ENCODE results near the gene C5orf63.
"Not testable (repeated sequence)": the region's sequence is repeated elsewhere in the genome, so short reads cannot be mapped to it uniquely, and the experiment has no call there.

C5orf63 gene

GRCh38 chr5:127006744-127007143 lies 66.6 kb downstream of the C5orf63 start:
- H3K4me3 ChIP-seq (ENCODE audit: low read length), result no peak overlapping the region
- no peaks in the 10 kb centered on the region for H3K9me3 ChIP-seq (ENCODE audit: insufficient read depth, low read depth, low read length)

GRCh38 chr5:127005282-127005681 lies 68.0 kb downstream of the C5orf63 start:
- WGBS, result 88% methylated on average over 3 of the region's 3 CpGs
- H3K9me3 ChIP-seq (ENCODE audit: insufficient read depth, low read depth, low read length); H3K36me3 ChIP-seq (ENCODE audit: insufficient read depth, low read length); H3K9ac ChIP-seq (ENCODE audit: low read depth, low read length); H3K27ac ChIP-seq (ENCODE audit: low read depth, low read length); H3K4me1 ChIP-seq (ENCODE audit: insufficient read depth, low read length); H3K27me3 ChIP-seq (ENCODE audit: insufficient read depth, low read length); H3K4me3 ChIP-seq (ENCODE audit: low read length): not testable (repeated sequence)

More at GRCh38 chr5:127006744-127007143, 66.6 kb downstream of the C5orf63 start:
- Histone ChIP-seq H3K36me3 (ENCODE audit: insufficient read depth, low read length) (no peaks in the 10 kb centered on the region), H3K27me3 (ENCODE audit: insufficient read depth, low read length) (no peaks in the 10 kb centered on the region), H3K9ac (ENCODE audit: low read depth, low read length) (no peak overlapping the region), H3K4me1 (ENCODE audit: insufficient read depth, low read length) (no peaks in the 10 kb centered on the region), H3K27ac (ENCODE audit: low read depth, low read length) (no peak overlapping the region)
- 95% methylated on average over 4 of the region's 5 CpGs for WGBS

- Histone ChIP-seq H3K4me1 (ENCODE audit: insufficient read depth, low read length) (no peaks in the 10 kb centered on the region), H3K9me3 (ENCODE audit: insufficient read depth, low read depth, low read length) (no peaks in the 10 kb centered on the region), H3K36me3 (ENCODE audit: insufficient read depth, low read length) (no peaks in the 10 kb centered on the region), H3K27me3 (ENCODE audit: insufficient read depth, low read length) (no peaks in the 10 kb centered on the region), H3K27ac (ENCODE audit: low read depth, low read length) (no peak overlapping the region), H3K4me3 (ENCODE audit: low read length) (no peak overlapping the region), H3K9ac (ENCODE audit: low read depth, low read length) (no peak overlapping the region)
- 93% methylated on average over 3 of the region's 3 CpGs for WGBS
Observed at GRCh38 chr5:127004721-127005120, 68.6 kb downstream of the C5orf63 start.

- Histone ChIP-seq H3K36me3 (ENCODE audit: insufficient read depth, low read length) (no peaks in the 10 kb centered on the region), H3K9me3 (ENCODE audit: insufficient read depth, low read depth, low read length) (no peaks in the 10 kb centered on the region), H3K27me3 (ENCODE audit: insufficient read depth, low read length) (no peaks in the 10 kb centered on the region), H3K4me3 (ENCODE audit: low read length) (no peak overlapping the region), H3K9ac (ENCODE audit: low read depth, low read length) (no peak overlapping the region), H3K4me1 (ENCODE audit: insufficient read depth, low read length) (no peaks in the 10 kb centered on the region), H3K27ac (ENCODE audit: low read depth, low read length) (no peak overlapping the region)
- 95% methylated on average over 6 of the region's 7 CpGs for WGBS
Observed at GRCh38 chr5:127003798-127004495, 69.4 kb downstream of the C5orf63 start.

- WGBS, result 81% methylated on average over 3 of the region's 3 CpGs
- Histone ChIP-seq H3K4me1 (ENCODE audit: insufficient read depth, low read length) (0 out of 2 replicates have a peak, but pooled peaks cover 3% of the 10 kb centered on the region), H3K36me3 (ENCODE audit: insufficient read depth, low read length) (no peaks in the 10 kb centered on the region), H3K4me3 (ENCODE audit: low read length) (no peak overlapping the region), H3K27me3 (ENCODE audit: insufficient read depth, low read length) (no peaks in the 10 kb centered on the region), H3K27ac (ENCODE audit: low read depth, low read length) (no peak overlapping the region), H3K9me3 (ENCODE audit: insufficient read depth, low read depth, low read length) (no peaks in the 10 kb centered on the region), H3K9ac (ENCODE audit: low read depth, low read length) (no peak overlapping the region)
Observed at GRCh38 chr5:127002390-127002789, 70.9 kb downstream of the C5orf63 start.

- WGBS, result 89% methylated on average over 4 of the region's 4 CpGs
- Histone ChIP-seq H3K27ac (ENCODE audit: low read depth, low read length) (no peak overlapping the region), H3K9ac (ENCODE audit: low read depth, low read length) (no peak overlapping the region), H3K4me3 (ENCODE audit: low read length) (no peak overlapping the region), H3K9me3 (ENCODE audit: insufficient read depth, low read depth, low read length) (no peaks in the 10 kb centered on the region), H3K4me1 (ENCODE audit: insufficient read depth, low read length) (0 out of 2 replicates have a peak, but pooled peaks cover 3% of the 10 kb centered on the region), H3K27me3 (ENCODE audit: insufficient read depth, low read length) (no peaks in the 10 kb centered on the region), H3K36me3 (ENCODE audit: insufficient read depth, low read length) (no peaks in the 10 kb centered on the region)
Observed at GRCh38 chr5:127001621-127002296, 71.5 kb downstream of the C5orf63 start.

All from HUES64 (cell line).